HL-60 (cell line): ENCODE results near the gene NKAIN2.

Source experiments
- DNase-seq, 2 experiments: peaks; one replicate each; pipeline ENCODE4 v3.0.0-alpha.2; 2010 to 2020; ENCODE audit warnings: low read depth in 1 of 2, low spot score in 1 of 2
- H3K27ac ChIP-seq: fragments of 250-450 bp; sonication (Bioruptor Pico); replicated peaks from 2 replicates; pipeline ENCODE4 v1.5.1; 2020; ENCODE audit warnings: mild to moderate bottlenecking, moderate library complexity
- H3K27me3 ChIP-seq: fragments of 250-450 bp; sonication (Bioruptor Pico); 2 replicates; pipeline ENCODE4 v1.5.1; 2021; ENCODE audit warnings: mild to moderate bottlenecking, moderate library complexity; ENCODE audit not compliant: insufficient read depth, poor library complexity, severe bottlenecking
- H3K4me3 ChIP-seq: replicated peaks from 2 replicates; pipeline ENCODE4 v1.5.1; 2011; ENCODE audit warnings: mild to moderate bottlenecking, control low read depth, low read length; ENCODE audit not compliant: insufficient read depth
- CTCF ChIP-seq: IDR thresholded peaks from one replicate; pipeline ENCODE4 v1.5.1; 2011; ENCODE audit warnings: low read length, control low read depth, inconsistent platforms; ENCODE audit not compliant: insufficient read depth
- GABPA ChIP-seq: IDR thresholded peaks from 2 replicates; pipeline ENCODE4 v1.6.1; 2012; ENCODE audit warnings: low read depth
- POLR2AphosphoS5 ChIP-seq: IDR thresholded peaks from 2 replicates; pipeline ENCODE4 v1.6.1; 2012; ENCODE audit warnings: low read depth
- REST ChIP-seq: IDR thresholded peaks from 2 replicates; pipeline ENCODE4 v1.6.1; 2012; ENCODE audit warnings: low read depth; ENCODE audit not compliant: insufficient replicate concordance
- SPI1 ChIP-seq: IDR thresholded peaks from 2 replicates; pipeline ENCODE4 v1.6.1; 2012; ENCODE audit warnings: low read depth, mild to moderate bottlenecking, borderline replicate concordance

NKAIN2 gene

DNA sequence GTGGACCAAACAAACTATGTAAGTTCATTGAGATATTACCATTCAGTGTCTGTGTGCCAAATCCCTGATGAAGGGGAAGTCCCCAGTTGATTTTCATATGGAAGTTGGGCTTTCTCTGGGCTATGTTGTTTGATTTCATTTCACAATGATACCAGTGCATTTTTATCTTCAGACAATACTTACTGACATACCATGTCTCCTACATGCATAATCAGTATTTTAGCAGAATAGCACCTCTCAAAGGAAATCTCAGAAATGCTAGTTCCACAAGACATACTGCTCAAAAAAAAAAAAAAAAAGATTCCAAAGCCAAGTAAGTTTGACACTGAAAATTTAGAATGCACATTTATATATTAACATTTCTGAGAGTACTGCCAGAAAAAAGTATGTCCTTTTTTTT, 989.7 kb downstream of the NKAIN2 start:
- no peak for DNase-seq
- Histone ChIP-seq H3K27ac (no peak overlapping the region), H3K4me3 (no peak overlapping the region), H3K27me3 (no peaks in the 10 kb centered on the region)
- TF ChIP-seq SPI1 (no peak), REST (no peak), POLR2AphosphoS5 (no peak)

DNA sequence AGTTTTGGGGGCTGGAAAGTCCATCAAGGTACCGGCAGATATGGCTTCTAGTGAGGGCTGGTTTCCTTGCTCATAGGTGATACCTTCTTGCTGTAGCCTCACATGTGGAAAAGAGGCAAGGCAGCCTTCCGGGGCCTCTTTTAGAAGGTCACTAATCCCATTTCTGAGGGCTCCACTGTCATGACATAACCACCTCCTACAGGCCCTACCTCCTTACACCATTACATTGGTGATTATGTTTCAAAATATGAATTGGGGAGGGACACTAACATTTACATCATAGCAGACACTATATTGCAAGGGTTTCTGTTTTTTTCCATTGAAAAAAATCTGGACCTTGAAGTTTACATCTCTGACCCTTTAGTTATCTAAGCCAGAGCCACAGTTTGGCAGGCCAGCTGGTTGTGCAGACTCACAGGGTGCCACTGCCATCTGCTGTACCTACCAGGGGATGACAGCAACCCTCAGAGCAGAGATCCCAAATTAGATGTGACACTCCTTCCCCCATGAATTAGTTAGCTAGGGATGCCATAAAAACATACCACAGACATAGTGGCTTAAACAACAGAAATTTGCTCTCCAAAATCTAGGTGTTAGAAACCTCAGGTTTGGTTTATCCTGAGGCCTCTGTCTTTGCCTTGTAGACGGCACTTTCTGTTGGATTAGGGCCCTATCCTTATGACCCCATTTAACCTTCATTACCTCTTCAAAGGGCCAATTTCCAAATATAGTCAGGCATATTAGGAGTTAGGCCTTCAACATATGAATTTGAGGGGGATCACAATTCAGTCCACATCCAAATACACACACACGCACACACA, 992.2 kb downstream of the NKAIN2 start:
- Histone ChIP-seq H3K27me3 (no peaks in the 10 kb centered on the region), H3K27ac (no peak overlapping the region), H3K4me3 (no peak overlapping the region)
- TF ChIP-seq CTCF = no peak
- no peak for TF ChIP-seq GABPA
- TF ChIP-seq SPI1 = no peak
- TF ChIP-seq POLR2AphosphoS5 = no peak
- no peak for TF ChIP-seq REST
- DNase-seq = no peak

- no peaks in the 10 kb centered on the region for H3K27me3 ChIP-seq
- H3K27ac ChIP-seq = no peak overlapping the region
- DNase-seq = no peak
- no peak overlapping the region for H3K4me3 ChIP-seq
- TF ChIP-seq CTCF = no peak
- TF ChIP-seq GABPA = no peak
- no peak for TF ChIP-seq REST
- TF ChIP-seq POLR2AphosphoS5 = no peak
- no peak for TF ChIP-seq SPI1
Observed at GRCh38 chr6:124796464-124796970, 992.9 kb downstream of the NKAIN2 start.
